Bladder microvascular endothelial cell (primary cell): Measurements from ENCODE around the gene C17orf75. TPM values are rescaled to one million over a fixed set of nuclear protein-coding genes. Genes with fewer than 3 reads are reported as not detected.

Source experiments
- total RNA-seq: library from RNA; depleted of rRNA; stranded (reverse); fragments of >200 nt; gene quantifications from 2 replicates; pipeline ENCODE4 v1.2.3, GENCODE V29; 2014

The C17orf75 gene, protein sequence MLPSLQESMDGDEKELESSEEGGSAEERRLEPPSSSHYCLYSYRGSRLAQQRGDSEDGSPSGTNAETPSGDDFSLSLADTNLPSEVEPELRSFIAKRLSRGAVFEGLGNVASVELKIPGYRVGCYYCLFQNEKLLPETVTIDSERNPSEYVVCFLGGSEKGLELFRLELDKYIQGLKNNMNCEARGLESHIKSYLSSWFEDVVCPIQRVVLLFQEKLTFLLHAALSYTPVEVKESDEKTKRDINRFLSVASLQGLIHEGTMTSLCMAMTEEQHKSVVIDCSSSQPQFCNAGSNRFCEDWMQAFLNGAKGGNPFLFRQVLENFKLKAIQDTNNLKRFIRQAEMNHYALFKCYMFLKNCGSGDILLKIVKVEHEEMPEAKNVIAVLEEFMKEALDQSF
- 18.9 and 23.2 TPM in 2 replicates for total RNA-seq

DNA sequence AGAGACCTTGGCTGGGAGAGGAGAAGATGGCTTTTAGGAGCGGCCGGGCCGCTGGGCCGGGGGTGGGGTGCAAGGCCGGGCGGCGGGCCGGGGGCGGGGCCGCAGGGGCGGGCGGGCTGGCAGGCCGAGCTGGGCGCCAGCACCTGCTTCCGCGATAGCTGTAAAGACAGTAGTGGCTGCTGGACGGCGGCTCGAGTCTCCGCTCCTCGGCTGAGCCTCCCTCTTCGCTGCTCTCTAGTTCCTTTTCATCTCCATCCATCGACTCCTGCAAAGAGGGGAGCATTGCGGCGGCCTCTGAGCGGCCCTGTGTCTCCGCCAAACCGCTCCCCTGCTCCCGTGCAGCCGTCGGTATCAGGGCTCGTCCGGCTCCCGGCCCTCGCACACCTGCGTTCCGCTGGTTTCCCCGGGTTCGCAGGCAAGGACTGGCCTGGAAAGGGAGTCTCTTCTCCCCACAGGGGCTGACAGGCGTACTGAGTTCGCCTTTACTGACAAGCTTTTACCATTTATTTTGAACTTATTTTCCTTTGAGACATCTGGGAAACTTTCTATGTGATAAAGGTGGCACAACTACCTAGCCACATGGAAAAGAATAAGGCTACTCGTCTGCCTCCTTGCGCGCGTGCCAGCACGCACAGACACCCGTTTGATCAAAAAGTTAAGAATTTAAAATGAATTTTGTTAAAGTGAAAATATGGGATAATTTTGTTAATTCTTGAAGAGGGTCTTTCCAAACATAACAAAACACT is at the start of gene C17orf75:
Gene C17orf75 (minus strand): TSS at position 317 of the 746 bp plus-strand sequence. CDS start 34 bp downstream, at position 283.

DNA sequence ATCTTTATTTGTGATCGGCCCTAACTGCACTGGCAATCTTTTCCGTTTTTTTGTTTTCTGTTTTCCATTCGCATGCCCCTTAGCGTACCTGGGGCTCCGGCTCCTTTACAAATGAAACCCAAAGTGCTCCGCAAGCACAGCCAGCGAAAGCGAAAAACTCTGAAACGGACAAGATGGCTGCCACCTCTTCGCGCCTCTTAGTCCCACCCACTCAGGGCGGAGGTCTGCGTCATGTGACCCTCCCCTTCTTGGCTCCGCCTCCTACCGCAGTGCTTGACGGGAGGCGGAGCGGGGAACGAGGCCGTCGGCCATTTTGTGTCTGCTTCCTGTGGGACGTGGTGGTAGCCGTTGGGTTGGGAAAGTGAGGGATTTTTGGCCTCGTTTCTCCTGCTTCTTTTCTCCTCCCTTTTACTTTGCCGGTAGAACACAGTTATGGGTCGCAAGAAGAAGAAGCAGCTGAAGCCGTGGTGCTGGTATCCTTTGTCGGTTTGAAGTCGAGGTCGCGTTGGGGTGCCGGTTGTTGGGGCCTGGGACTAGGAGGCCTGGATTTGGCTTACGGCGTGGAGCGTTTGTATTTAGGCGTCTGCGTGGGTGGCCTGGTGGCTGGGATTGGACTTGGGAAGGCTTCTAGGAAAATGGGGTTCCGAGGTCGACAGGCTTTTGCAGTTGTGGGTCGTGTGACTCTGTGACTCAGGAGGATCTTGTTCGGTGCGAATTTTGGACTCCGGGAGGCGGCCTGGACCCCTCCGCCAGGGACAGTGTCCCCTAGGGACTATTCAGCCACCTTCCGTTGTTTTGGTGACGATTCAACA is 8.1 kb upstream of the C17orf75 start, which contains the start of gene ZNF207:
Gene ZNF207 (plus strand): TSS at position 304 of the 812 bp plus-strand sequence. CDS start 129 bp downstream, at position 433.

Other genes with a start within 250 kb of the C17orf75 start
- gene RHOT1, start 199.7 kb downstream of the C17orf75 start, total RNA-seq: 21.0 and 47.1 TPM in 2 replicates
- under 0.01 and 0.06 TPM in 2 replicates for gene RHBDL3, start 76.3 kb downstream of the C17orf75 start, total RNA-seq
- gene ZNF207, start 8.0 kb upstream of the C17orf75 start, total RNA-seq: 51.8 and 112 TPM in 2 replicates
- gene PSMD11, start 102.3 kb upstream of the C17orf75 start, total RNA-seq: 77.1 and 132 TPM in 2 replicates
- gene CDK5R1, start 144.8 kb upstream of the C17orf75 start, total RNA-seq: 0.97 and 3.1 TPM in 2 replicates